ENCODE measurements around the gene NHS.

DNA sequence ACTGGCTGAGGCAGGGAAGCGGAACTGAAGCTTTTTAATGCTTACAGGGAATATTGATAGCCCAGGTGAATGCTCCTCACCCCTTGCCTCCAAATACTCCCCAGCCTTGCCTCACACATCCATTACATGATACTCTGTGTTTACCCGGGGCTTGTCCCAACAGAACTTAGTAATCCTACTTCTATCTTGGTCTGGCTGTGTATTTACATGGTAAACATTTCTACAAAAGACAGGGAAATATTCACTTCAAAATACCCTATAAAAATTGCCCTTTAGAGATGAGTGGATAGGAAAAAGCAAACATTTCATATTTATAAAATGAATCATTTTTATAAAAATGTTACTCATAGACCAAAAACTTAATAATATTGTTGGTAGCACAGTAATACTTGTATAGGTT lies 120.1 kb downstream of the NHS start:
- TF ChIP-seq, protein P1, sequence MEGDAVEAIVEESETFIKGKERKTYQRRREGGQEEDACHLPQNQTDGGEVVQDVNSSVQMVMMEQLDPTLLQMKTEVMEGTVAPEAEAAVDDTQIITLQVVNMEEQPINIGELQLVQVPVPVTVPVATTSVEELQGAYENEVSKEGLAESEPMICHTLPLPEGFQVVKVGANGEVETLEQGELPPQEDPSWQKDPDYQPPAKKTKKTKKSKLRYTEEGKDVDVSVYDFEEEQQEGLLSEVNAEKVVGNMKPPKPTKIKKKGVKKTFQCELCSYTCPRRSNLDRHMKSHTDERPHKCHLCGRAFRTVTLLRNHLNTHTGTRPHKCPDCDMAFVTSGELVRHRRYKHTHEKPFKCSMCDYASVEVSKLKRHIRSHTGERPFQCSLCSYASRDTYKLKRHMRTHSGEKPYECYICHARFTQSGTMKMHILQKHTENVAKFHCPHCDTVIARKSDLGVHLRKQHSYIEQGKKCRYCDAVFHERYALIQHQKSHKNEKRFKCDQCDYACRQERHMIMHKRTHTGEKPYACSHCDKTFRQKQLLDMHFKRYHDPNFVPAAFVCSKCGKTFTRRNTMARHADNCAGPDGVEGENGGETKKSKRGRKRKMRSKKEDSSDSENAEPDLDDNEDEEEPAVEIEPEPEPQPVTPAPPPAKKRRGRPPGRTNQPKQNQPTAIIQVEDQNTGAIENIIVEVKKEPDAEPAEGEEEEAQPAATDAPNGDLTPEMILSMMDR (IDR thresholded peaks at IDR 0.05; ENCODE audit: low read depth, low read length, poor library complexity, severe bottlenecking): no peak
- no peak for TF ChIP-seq EZH2phosphoT487 (IDR thresholded peaks at IDR 0.05; ENCODE audit: borderline replicate concordance, low read length)

Data from DOHH2 (cell line).